ENCODE measurements around the gene DCLK2.

DCLK2 gene

GRCh38 chr4:150078579-150079080, 385 bp downstream of the DCLK2 start:
- TF ChIP-seq SP1 (IDR thresholded peaks at IDR 0.05), result no peak
- TF ChIP-seq HDGF (IDR thresholded peaks at IDR 0.05; ENCODE audit: borderline replicate concordance), result no peak
- no peak for TF ChIP-seq CTBP1 (IDR thresholded peaks at IDR 0.05; ENCODE audit: borderline replicate concordance)
- no peak for TF ChIP-seq FOXM1 (IDR thresholded peaks at IDR 0.05; ENCODE audit: borderline replicate concordance)
- TF ChIP-seq BHLHE40 (IDR thresholded peaks at IDR 0.05; ENCODE audit: borderline replicate concordance), result no peak
- no peak for TF ChIP-seq PKNOX1 (IDR thresholded peaks at IDR 0.05)
- no peak for TF ChIP-seq FOXA1 (IDR thresholded peaks at IDR 0.05)
- DNase-seq (ENCODE audit: extremely low spot score), result peak; percentile 35
- CTCF ChIA-PET, result interaction anchor here (1.4 kb wide), 1 partner anchor 164 kb away, joined by 4 read pairs; no protein-coding TSS in a partner anchor
- POLR2A ChIA-PET, result interaction anchor here (1.2 kb wide), 1 partner anchor 71 kb away, joined by 3 read pairs; no protein-coding TSS in a partner anchor

- DNase-seq (ENCODE audit: extremely low spot score), result peak; percentile 55
Measured at GRCh38 chr4:150079081-150079581, 886 bp downstream of the DCLK2 start.

GRCh38 chr4:150080337-150080736, 2.1 kb downstream of the DCLK2 start:
- TF ChIP-seq FOXM1 (IDR thresholded peaks at IDR 0.05; ENCODE audit: borderline replicate concordance), result no peak
- no peak for TF ChIP-seq TARDBP (IDR thresholded peaks at IDR 0.05)
- ChIA-PET CTCF (interaction anchor here (1.4 kb wide), 1 partner anchor 163 kb away, joined by 4 read pairs; no protein-coding TSS in a partner anchor), POLR2A (no interaction called here)
- DNase-seq (ENCODE audit: extremely low spot score), result no peak

More at GRCh38 chr4:150079081-150079581, 886 bp downstream of the DCLK2 start:
- ChIA-PET CTCF (interaction anchor here (1.4 kb wide), 1 partner anchor 164 kb away, joined by 4 read pairs; no protein-coding TSS in a partner anchor), POLR2A (interaction anchor here (1.2 kb wide), 1 partner anchor 71 kb away, joined by 3 read pairs; no protein-coding TSS in a partner anchor)
- TF ChIP-seq ARNT (IDR thresholded peaks at IDR 0.05) (no peak), SUZ12 (IDR thresholded peaks at IDR 0.05) (no peak), L3MBTL2 (conservative IDR thresholded peaks at IDR 0.05) (peak; percentile 53; the same call in 1 of the 2 replicates), TARDBP (IDR thresholded peaks at IDR 0.05) (no peak), FOXA1 (IDR thresholded peaks at IDR 0.05) (no peak), CTBP1 (IDR thresholded peaks at IDR 0.05; ENCODE audit: borderline replicate concordance) (0 out of 2 replicates have a peak, but pooled peaks have one; percentile 11), PKNOX1 (IDR thresholded peaks at IDR 0.05) (no peak), ZNF384 (IDR thresholded peaks at IDR 0.05) (no peak), SP1 (IDR thresholded peaks at IDR 0.05) (no peak), NFRKB (IDR thresholded peaks at IDR 0.05) (no peak)

GRCh38 chr4:150080875-150081274, 2.6 kb downstream of the DCLK2 start:
- TF ChIP-seq NFRKB (IDR thresholded peaks at IDR 0.05), result no peak
- no peak for TF ChIP-seq SP1 (IDR thresholded peaks at IDR 0.05)
- no peak for TF ChIP-seq FOXM1 (IDR thresholded peaks at IDR 0.05; ENCODE audit: borderline replicate concordance)
- TF ChIP-seq ELF4 (IDR thresholded peaks at IDR 0.05), result no peak
- no peak for TF ChIP-seq ARNT (IDR thresholded peaks at IDR 0.05)
- no peak for TF ChIP-seq PKNOX1 (IDR thresholded peaks at IDR 0.05)
- TF ChIP-seq L3MBTL2 (conservative IDR thresholded peaks at IDR 0.05), result no peak
- TF ChIP-seq LEF1 (IDR thresholded peaks at IDR 0.05; ENCODE audit: borderline replicate concordance), result no peak
- TF ChIP-seq ZNF384 (IDR thresholded peaks at IDR 0.05), result no peak
- TF ChIP-seq HDGF (IDR thresholded peaks at IDR 0.05; ENCODE audit: borderline replicate concordance), result no peak
- ChIA-PET POLR2A (no interaction called here), CTCF (no interaction called here)
- no peak for DNase-seq (ENCODE audit: extremely low spot score)

- no peak for DNase-seq (ENCODE audit: extremely low spot score)
- ChIA-PET POLR2A (no interaction called here), CTCF (interaction anchor here (0.7 kb wide), 1 partner anchor 135 kb away, joined by 3 read pairs; no protein-coding TSS in a partner anchor)
- TF ChIP-seq L3MBTL2 (conservative IDR thresholded peaks at IDR 0.05), result no peak
Measured at GRCh38 chr4:150082241-150082640, 4.0 kb downstream of the DCLK2 start.

- DNase-seq (ENCODE audit: extremely low spot score), result no peak
- ChIA-PET POLR2A (no interaction called here), CTCF (no interaction called here)
- TF ChIP-seq SUZ12 (IDR thresholded peaks at IDR 0.05), result no peak
- no peak for TF ChIP-seq ARNT (IDR thresholded peaks at IDR 0.05)
- no peak for TF ChIP-seq TARDBP (IDR thresholded peaks at IDR 0.05)
- TF ChIP-seq L3MBTL2 (conservative IDR thresholded peaks at IDR 0.05), result no peak
- no peak for TF ChIP-seq HDGF (IDR thresholded peaks at IDR 0.05; ENCODE audit: borderline replicate concordance)
- TF ChIP-seq NFRKB (IDR thresholded peaks at IDR 0.05), result no peak
- no peak for TF ChIP-seq ELF4 (IDR thresholded peaks at IDR 0.05)
- TF ChIP-seq FOXK2 (IDR thresholded peaks at IDR 0.05), result no peak
- TF ChIP-seq PKNOX1 (IDR thresholded peaks at IDR 0.05), result no peak
- TF ChIP-seq FOXM1 (IDR thresholded peaks at IDR 0.05; ENCODE audit: borderline replicate concordance), result no peak
- no peak for TF ChIP-seq ZNF384 (IDR thresholded peaks at IDR 0.05)
- no peak for TF ChIP-seq CTBP1 (IDR thresholded peaks at IDR 0.05; ENCODE audit: borderline replicate concordance)
- TF ChIP-seq SP1 (IDR thresholded peaks at IDR 0.05), result no peak
- no peak for TF ChIP-seq FOXA1 (IDR thresholded peaks at IDR 0.05)
- no peak for TF ChIP-seq LEF1 (IDR thresholded peaks at IDR 0.05; ENCODE audit: borderline replicate concordance)
- TF ChIP-seq BHLHE40 (IDR thresholded peaks at IDR 0.05; ENCODE audit: borderline replicate concordance), result no peak
Measured at GRCh38 chr4:150087006-150087405, 8.8 kb downstream of the DCLK2 start.

All from HEK293T (cell line).